HG02884 (cell line): ENCODE measurements around the gene PKD1.

Source experiments
- ATAC-seq: cut with Tn5 transposase; IDR thresholded peaks from one replicate; pipeline ENCODE4 v1.9.1; 2021; ENCODE audit warnings: mild to moderate bottlenecking, moderate library complexity; ENCODE audit not compliant: unreplicated experiment

The PKD1 gene

DNA sequence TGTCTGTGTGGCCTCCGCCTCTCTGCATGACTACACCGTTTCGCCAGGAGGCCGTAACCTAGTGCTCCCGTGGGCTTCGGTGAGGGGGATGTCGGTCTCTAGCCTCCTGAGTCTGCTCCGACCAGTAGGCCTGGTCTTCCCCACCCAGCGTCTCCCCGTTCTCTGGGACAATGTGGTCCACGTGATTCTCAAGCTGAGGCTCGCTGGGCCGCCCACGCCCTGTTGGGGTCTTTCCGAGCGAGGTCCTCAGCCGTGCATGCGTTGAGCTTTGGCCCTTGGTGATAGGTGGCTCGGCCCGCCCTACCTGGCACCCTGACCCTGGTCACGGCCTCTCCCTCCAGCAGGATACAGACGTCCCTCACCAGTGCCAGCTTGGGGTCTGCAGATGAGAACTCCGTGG is 57.0 kb downstream of the PKD1 start:
- ATAC-seq = no peak

DNA sequence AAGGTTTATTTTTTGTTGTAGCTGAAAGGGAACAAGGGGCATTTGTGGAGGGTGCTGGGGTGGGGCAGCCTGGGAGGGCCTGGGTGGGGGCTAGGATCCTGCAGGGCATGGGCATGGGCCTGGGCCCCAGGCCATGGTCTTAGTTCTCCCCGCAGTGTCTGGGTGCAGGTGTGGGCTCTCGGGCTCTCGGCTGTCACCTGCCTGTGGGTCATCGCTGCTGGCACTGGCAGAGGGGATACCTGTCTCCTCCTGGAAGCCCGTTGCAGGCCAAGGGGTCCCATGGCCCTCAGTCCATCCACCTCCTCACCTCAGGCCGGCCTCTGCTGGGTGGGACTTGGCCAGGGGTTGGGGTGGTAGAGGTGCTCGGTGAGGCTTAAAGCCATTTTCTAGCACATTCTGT is 57.6 kb downstream of the PKD1 start:
- no peak for ATAC-seq

DNA sequence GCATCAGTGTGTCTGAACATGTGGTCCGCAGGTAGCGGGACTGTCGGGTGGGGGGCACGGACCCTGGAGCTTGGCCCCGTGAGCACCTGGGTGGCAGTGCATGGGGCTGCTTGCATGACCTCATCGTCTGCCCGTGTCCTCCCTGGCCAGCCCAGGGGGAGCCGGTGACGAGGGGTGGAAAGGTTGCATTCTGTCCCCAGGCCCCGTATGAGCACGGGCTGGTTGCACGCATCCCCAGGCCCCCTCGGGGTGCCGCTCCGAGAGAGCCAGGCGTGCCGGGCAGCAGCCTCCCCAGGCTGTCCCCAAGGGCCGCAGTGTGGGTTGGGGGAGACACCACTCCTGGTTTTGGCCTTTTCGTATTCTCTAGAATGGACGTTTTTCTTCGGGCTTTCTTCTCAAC is 58.0 kb downstream of the PKD1 start:
- no peak for ATAC-seq

DNA sequence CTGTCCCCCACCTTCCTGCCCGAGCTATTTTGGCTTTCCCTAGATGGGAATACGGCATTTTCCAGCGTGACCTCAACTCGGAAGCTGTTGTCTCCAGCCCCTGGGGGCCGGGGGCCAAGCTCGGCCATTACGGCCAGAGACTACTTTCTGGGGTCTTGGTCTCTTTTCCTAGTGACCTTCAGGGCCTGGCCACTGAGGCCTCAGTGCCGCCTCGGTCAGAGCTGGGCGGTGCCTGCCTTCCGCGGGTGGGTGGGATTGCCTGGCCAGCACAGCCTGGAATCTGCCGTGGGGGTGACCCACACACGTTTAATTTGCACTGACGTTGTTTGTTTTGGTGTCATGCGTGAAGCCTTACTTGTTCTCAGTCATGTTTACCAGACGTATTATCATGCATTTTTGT is 58.7 kb downstream of the PKD1 start:
- no peak for ATAC-seq

DNA sequence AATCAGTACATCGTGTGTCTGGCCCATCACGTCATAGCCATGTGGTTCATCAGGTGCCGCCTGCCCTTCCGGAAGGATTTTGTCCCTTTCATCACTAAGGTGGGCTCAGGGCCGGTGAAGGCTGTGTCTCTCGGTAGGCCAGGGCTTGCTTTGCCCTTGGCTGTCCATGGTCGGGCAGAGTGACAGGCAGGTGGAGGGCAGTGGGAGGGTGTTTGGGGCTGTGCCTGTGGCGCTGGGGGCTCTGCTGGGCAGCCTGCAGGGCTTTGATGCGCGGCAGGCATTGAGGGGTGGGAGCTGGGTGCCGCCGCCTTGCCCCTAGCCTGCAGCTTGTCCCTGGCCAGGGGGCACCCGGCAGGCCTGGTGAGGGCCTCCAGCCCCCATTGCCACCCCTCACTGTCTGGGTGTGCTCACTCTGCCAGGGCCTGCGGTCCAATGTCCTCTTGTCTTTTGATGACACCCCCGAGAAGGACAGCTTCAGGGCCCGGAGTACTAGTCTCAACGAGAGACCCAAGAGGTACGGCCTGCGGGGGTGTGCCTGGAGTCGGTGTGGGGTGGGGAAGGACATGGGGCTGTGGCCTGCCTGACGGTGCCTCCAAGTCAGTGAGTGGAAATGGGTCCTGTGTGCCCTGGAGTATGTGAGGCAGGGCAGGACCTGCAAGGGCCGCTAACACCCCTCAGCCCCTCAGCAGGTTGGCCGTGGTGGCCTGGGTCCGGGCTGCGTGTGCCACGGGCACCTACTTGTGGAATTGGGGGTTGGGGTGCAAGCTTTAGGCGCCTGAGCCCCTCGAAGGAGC is 59.4 kb downstream of the PKD1 start:
- no peak for ATAC-seq

DNA sequence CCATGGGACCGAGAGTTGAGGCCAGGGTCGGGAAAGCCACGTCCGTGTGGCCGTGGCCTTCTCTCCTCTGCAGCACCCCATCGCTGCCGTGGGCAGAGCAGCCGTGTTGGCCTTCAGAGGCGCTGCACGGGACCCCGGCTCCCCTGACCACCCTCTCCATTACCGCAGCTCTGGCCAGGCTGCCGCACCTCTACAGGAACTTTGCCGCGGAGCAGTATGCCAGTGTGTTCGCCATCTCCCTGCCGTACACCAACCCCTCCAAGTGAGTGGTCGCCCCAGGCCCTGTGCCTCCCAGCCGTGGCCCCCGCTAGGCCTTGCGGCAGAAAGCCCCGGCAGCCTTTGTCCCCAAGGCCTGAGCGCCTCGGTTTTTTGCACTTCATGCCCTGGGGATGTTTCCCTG is 60.1 kb downstream of the PKD1 start:
- ATAC-seq = no peak

DNA sequence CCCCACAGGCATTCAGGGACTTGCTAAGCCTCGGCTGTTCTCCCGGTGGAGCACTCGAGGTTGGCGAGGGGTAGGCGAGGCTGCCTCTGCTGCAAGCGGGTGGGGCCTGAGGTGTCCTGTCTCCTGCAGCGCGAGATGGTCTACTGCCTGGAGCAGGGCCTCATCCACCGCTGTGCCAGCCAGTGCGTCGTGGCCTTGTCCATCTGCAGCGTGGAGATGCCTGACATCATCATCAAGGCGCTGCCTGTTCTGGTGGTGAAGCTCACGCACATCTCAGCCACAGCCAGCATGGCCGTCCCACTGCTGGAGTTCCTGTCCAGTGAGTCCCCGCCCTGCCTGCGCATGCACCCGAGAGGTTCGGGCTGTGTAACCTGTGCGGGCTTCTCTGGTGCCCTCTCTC is 61.6 kb downstream of the PKD1 start:
- no peak for ATAC-seq

DNA sequence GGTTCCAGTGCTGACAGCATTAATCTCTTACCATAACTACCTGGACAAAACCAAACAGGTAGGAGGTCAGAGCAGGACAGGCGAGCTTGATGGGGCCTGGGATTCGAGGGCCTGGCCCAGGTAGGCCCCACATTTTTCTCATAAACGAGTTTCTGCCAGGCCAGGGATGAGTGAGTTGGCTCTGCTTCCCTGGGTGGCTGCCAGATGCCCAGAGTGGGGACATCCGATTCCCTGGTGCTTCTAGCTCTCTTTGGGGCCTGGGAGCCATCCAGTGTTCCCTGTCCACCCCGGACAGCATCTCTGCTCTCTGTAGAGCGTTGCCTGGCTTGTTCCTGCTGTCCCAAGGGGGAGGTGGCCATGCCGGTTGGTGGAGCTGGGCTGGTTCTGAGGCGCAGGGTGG is 62.8 kb downstream of the PKD1 start:
- no peak for ATAC-seq

DNA sequence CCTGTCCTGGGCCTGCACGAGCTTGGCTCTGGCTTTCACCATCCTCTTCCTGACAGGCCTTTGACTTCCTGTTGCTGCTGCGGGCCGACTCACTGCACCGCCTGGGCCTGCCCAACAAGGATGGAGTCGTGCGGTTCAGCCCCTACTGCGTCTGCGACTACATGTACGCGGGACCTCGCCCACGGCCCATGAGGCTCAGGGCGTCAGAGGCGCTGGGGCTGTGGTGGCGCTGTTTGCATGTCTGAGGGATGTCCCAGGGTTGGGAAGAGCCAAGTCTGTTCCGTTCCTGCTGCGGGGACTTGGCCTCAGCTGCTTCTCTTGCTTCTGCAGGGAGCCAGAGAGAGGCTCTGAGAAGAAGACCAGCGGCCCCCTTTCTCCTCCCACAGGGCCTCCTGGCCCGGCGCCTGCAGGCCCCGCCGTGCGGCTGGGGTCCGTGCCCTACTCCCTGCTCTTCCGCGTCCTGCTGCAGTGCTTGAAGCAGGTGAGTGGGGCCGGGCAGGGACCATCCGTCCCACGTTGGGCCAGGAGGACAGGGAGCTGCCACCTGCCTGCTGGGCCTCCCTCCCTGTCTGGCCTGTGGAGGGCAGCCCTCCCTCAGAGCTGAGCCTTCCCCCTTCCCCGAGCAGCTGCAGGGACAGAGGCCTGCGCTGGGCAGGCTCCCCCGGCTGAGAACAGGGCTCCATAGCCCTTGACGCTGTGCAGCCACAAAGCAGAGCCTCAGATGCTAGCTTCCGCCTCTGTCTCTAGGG is 64.1 kb downstream of the PKD1 start:
- ATAC-seq = no peak

DNA sequence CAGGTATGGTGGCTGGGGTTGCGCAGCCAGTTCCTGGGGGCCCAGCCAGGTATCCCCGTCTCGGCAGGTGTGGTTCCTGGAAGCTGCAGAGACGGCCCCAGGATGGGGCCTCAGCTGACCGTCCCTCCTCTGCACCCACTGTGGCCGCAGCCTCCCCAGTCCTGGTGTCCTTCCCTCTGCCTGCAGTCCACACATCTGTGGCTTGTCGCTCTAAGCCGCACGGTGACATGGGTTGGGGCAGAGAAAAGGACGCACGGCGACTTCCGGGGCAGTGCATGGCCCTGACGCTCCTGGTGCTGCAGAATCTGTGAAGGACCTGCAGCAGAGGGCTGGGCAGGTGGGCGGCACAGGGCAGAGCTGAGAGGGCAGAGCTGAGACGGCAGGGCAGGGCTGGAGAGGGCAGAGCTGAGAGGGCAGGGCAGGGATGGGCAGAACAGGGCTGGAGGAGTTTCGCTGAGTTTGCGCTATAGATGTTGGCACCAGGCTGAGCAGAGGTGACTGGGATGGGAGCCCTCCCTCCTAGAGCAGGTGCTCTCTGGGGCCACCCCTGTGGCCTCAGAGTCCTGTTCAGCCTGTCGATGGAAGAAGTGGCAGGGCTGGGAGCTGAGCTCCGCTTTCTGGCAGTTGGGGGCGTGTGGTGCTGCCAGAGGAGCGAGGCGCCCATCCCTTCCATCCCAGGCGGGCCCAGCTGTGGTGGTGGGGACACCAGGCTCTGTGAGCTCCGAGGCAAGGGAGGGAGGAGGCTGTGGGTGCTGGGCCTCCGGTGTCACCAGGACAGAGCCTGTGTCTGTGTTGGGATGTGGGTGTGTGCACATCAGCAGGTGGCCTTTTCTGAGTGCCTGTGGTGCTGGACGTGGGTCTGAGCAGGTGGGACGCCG is 64.9 kb downstream of the PKD1 start:
- no peak for ATAC-seq

DNA sequence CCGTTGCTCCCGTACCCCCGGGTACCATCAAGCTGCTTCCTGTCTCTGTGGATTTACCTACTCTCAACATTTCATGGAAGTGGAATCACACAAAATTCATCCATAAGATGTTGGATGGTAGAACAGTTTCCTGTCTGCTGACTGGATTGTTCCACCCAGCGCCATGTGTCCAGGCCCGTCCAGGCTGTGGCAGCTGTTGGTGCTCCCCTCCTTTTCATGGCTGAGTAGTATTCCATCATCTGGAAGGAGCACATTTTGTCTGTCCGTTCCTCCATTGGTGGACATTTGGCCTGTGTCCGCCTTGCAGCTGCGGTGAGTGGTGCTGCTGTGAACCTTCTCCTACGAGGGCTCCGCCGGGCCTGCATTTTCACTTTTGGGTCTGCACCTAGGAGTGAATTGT is 69.6 kb downstream of the PKD1 start:
- ATAC-seq = no peak

DNA sequence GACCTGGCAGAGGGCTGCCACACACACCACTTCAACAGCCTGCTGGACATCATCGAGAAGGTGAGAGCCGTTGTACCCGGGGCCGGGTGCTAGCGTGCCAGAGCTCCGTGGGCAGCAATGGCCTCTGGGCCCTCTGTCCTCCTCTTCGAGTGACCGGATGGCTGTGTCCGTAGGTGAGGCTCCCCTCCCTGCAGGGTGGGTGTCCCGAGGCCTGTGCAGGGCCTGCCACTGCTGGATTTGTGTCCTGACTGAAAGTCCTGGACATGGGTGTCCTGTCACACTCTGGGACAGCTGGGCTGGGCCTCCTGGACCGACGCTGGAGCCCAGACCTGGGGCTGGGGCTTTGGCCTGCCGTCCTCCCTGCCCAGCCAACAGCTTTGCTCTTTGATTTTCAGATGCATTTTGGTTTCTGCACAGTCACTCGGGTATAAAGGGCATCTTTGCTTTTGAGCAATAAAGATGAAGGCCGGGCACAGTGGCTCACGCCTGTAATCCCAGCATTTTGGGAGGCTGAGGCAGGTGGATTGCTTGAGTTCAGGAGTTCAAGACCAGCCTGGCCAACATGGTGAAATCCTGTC is 71.2 kb downstream of the PKD1 start:
- ATAC-seq = no peak

DNA sequence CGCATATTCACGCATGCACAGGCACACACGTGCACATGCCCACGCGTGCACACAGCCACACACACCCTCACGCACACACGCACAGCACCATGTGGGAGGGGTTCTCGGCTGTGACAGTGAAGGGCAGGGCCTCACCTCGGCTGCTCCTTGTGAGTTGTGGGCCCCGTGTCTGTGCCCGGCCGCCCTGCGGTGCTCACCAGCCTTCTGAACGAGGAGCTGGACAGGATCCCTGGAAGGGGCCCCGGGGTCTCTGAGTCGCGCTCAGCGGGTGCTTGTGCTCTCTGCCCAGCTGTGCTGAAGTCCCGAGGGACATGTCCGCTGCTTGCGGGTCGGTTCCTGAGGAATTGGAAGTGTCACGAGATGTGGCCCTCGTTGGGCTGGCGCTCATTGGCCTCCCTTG is 71.8 kb downstream of the PKD1 start:
- ATAC-seq = no peak

DNA sequence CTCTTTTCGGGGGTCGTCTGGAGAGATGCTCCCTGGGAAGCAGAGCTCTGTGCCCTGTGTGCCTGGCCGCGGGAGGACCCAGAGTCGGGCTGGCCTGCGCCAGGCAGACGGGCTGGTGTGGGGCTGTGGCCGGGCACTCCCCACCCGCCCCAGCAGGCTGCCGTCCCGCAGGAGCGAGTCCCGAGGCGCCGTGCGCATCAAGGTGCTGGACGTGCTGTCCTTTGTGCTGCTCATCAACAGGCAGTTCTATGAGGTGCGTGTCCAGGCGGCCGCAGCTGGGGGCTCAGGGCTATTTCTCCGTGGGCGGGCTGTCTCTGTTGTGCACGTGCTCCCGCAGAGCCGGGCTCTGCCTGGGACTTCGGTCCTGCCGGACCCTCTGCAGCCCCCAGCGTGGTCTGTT is 72.9 kb downstream of the PKD1 start:
- ATAC-seq = no peak

DNA sequence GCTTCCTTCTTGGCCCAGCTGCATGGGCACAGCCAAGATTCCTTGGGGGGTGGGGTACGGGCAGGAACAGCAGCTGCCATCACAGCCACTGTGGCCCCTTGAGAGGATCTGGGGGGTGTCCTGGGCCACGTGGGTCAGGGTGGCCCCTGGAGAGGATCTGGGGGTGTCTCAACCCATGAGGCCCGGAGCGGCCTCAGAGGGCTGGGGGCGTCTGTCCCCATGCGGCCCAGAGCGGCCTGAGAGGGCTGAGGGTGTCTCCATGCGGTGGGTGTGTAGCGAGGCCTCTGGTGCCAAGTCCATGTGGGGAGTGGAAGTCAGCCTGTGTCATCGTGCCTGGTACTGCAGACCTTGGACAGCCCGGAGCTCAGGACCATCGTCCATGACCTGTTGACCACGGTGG is 74.2 kb downstream of the PKD1 start:
- no peak for ATAC-seq

DNA sequence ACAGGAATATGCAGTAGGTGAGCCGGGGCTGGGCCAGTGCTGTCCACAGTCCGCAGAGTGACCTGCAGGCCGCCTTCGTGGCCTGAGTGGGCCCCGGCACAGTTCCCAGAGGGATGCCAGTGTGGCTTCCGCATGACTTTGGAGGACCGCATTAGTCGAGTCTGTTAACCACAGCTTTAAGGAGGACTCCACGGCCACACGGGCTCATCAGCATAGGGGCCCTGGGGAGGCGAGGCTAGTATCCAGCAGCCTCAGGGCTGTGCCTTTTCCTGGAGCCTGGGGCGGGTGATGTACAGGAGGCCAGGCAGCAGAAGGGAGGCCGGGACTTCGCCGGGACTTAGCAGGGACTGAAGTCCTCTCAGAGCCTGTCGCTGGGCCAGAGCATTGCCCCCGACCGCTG is 74.7 kb downstream of the PKD1 start:
- ATAC-seq = no peak

DNA sequence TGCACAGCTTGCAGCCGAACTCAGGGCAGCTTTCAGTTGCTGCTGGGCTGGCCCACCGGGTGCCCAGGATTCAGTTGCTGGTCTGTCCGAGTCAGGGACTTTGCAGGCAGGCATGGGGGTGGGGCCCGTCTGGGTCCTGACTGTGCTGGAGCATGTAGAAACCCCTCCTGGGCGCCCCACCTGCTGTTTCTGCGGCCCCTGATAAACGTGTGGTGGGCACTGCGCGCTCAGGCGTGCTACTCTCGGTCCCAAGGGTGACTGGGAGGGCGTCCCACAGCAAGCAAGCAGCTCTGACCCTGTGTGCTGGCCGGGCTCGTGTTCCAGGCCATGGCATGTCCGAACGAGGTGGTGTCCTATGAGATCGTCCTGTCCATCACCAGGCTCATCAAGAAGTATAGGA is 75.4 kb downstream of the PKD1 start:
- ATAC-seq = no peak

DNA sequence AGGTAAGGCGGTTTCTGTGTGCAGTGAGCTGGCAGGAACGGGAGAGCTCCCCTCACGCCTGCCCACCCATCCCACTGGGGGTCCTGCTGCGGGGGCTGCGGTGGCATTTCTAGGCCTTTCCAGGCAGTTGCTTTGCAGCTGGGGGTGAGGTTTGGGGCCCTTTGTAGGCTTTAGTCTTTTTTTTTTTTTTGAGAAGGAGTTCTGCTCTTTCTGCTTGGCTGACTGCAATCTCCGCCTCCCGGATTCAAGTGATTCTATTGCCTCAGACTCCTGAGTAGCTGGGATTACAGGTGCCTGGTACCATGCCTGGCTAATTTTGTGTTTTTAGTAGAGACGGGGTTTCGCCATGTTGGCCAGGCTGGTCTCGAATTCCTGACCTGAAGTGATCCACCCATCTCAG is 76.8 kb downstream of the PKD1 start:
- no peak for ATAC-seq

DNA sequence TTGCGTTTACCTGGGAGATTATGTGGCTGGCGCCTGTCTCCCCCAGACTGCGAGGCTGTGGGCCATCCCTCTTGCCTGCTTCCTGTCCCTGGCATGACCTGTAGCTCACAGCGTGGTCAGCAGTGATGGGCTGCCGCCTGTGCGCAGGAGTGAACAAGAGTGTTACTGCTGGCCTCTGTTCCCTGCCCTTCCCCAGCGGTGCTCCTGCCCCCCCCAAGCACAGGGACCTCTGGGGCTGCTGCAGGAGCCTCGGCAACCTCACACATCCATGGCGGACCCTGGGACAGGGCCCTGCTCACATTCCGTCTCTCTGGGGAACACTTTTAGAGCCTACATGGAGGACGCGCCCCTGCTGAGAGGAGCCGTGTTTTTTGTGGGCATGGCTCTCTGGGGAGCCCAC is 77.3 kb downstream of the PKD1 start:
- no peak for ATAC-seq

DNA sequence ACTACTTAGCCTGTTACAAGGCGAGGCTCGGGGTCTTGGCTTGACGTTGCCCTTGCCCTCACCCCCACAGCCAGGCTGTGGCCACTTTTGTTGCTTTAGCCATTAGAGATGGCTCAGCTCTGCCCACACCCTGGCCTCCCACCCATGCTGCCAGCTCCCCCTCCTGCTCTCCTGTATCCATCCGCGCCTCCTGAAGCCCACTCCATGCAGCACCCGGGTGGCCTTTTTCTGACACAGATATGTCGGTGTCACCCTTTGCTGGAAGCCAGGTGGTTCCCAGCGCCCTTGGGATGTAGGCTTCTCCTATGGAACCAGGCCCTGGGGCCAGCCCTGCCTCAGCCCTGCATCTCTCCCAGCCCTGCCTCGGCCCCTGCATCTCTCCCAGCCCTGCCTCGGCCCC is 78.3 kb downstream of the PKD1 start:
- no peak for ATAC-seq

DNA sequence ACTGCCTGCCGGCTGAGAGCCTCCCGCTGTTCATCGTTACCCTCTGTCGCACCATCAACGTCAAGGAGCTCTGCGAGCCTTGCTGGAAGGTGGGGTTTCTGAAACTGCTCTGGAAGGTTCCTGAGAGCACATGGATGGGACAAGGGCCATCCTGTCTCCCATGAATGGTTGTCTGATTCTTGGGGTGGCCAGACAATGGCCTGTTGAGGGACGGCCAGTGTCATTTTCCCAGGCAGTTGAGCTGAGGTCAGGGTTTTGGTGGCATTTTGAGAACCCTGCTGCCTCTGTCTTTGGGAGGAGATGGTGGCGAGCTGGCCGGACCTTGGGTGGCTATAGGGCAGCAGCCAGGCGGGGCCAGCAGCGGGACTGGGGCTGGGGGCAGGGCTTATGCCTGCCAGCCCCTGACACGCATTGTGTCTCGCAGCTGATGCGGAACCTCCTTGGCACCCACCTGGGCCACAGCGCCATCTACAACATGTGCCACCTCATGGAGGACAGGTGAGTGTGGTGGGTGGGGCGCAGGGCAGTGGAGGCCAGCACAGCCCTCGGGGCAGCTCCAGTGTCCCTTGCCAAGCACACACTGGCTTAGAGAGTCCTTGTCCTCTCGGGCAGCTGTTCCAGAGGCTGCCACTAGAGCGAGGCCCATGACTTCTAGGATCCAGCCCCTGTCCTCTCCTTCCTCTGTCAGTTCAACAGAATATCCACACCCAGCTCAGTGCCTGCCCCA is 78.9 kb downstream of the PKD1 start:
- no peak for ATAC-seq
